ENCODE data around the gene FKBP5.

The FKBP5 gene

GRCh38 chr6:35662999-35663398 lies 25.7 kb downstream of the FKBP5 start:
- Histone ChIP-seq H3K9ac (ENCODE audit: low read length) (no peak overlapping the region), H3K4me2 (ENCODE audit: low read depth, low read length) (no peak overlapping the region)
- TF ChIP-seq EZH2phosphoT487 (IDR thresholded peaks at IDR 0.05; ENCODE audit: low read length): no peak
- TF ChIP-seq, protein P1, sequence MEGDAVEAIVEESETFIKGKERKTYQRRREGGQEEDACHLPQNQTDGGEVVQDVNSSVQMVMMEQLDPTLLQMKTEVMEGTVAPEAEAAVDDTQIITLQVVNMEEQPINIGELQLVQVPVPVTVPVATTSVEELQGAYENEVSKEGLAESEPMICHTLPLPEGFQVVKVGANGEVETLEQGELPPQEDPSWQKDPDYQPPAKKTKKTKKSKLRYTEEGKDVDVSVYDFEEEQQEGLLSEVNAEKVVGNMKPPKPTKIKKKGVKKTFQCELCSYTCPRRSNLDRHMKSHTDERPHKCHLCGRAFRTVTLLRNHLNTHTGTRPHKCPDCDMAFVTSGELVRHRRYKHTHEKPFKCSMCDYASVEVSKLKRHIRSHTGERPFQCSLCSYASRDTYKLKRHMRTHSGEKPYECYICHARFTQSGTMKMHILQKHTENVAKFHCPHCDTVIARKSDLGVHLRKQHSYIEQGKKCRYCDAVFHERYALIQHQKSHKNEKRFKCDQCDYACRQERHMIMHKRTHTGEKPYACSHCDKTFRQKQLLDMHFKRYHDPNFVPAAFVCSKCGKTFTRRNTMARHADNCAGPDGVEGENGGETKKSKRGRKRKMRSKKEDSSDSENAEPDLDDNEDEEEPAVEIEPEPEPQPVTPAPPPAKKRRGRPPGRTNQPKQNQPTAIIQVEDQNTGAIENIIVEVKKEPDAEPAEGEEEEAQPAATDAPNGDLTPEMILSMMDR (IDR thresholded peaks at IDR 0.05; ENCODE audit: low read length): no peak

GRCh38 chr6:35654883-35655282 lies 33.8 kb downstream of the FKBP5 start:
- no peak overlapping the region for H3K4me3 ChIP-seq (ENCODE audit: low read length)
- H3F3A ChIP-seq (ENCODE audit: insufficient read depth, low read length): no peaks in the 10 kb centered on the region
- no peak overlapping the region for H2AFZ ChIP-seq (ENCODE audit: low read length)
- H4K20me1 ChIP-seq (ENCODE audit: insufficient read depth, low read length): no peaks in the 10 kb centered on the region
- TF ChIP-seq EZH2phosphoT487 (IDR thresholded peaks at IDR 0.05; ENCODE audit: low read length): no peak
- no peak for TF ChIP-seq EZH2 (optimal IDR thresholded peaks at IDR 0.05; ENCODE audit: low read depth, low read length)
- TF ChIP-seq, protein P1 (IDR thresholded peaks at IDR 0.05; ENCODE audit: low read length): no peak
- H3K36me3 ChIP-seq (replicated peaks; ENCODE audit: insufficient read depth, low read length): no peaks in the 10 kb centered on the region
- H3K27ac ChIP-seq (ENCODE audit: low read length): no peak overlapping the region
- no peak for DNase-seq
- no peak overlapping the region for H3K4me2 ChIP-seq (ENCODE audit: low read depth, low read length)
- H3K9me2 ChIP-seq (replicated peaks; ENCODE audit: insufficient read depth, low read length): no peaks in the 10 kb centered on the region
- no peaks in the 10 kb centered on the region for H3K4me1 ChIP-seq (ENCODE audit: low read length)
- no peak overlapping the region for H3K9ac ChIP-seq (ENCODE audit: low read length)
- H3K79me2 ChIP-seq (ENCODE audit: low read length): peaks cover 8% of the 10 kb centered on the region; the same call in 1 of the 2 replicates
- H3K27me3 ChIP-seq (replicated peaks; ENCODE audit: insufficient read depth, low read length): no peaks in the 10 kb centered on the region
- H3K9me3 ChIP-seq (replicated peaks; ENCODE audit: insufficient read depth, low read length): no peaks in the 10 kb centered on the region

More at GRCh38 chr6:35662999-35663398, 25.7 kb downstream of the FKBP5 start:
- Histone ChIP-seq H3K27me3 (replicated peaks; ENCODE audit: insufficient read depth, low read length) (no peaks in the 10 kb centered on the region), H3K9me3 (replicated peaks; ENCODE audit: insufficient read depth, low read length) (no peaks in the 10 kb centered on the region), H3K36me3 (replicated peaks; ENCODE audit: insufficient read depth, low read length) (no peaks in the 10 kb centered on the region), H4K20me1 (ENCODE audit: insufficient read depth, low read length) (no peaks in the 10 kb centered on the region), H3K4me1 (ENCODE audit: low read length) (peaks cover 19% of the 10 kb centered on the region), H3K4me3 (ENCODE audit: low read length) (no peak overlapping the region), H3F3A (ENCODE audit: insufficient read depth, low read length) (no peaks in the 10 kb centered on the region), H2AFZ (ENCODE audit: low read length) (no peak overlapping the region), H3K27ac (ENCODE audit: low read length) (no peak overlapping the region), H3K9me2 (replicated peaks; ENCODE audit: insufficient read depth, low read length) (no peaks in the 10 kb centered on the region), H3K79me2 (ENCODE audit: low read length) (peaks cover 32% of the 10 kb centered on the region)
- no peak for DNase-seq

DNA sequence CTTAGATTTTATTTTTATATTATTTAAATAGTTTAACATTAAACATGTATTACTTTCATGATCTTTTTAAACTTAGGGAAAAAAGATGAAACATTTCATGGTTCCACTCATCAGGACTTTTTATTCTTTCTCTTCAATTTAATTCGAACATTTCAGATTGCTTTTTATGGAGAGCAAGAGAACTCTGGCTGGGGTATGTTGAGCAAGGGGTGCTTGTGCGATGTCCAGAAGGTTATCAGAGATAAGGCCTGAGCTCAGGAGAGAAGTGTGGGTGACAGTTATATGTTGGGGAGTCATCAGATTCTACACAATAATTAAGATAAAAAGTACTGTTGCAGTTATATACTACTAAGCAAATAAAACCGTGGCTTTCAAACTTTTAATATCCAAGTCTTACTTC lies 37.5 kb downstream of the FKBP5 start:
- DNase-seq: no peak
- TF ChIP-seq EZH2phosphoT487 (IDR thresholded peaks at IDR 0.05; ENCODE audit: low read length) (no peak), EZH2 (optimal IDR thresholded peaks at IDR 0.05; ENCODE audit: low read depth, low read length) (no peak)
- TF ChIP-seq, protein P1 (IDR thresholded peaks at IDR 0.05; ENCODE audit: low read length): no peak

More for the DNA sequence above, 37.5 kb downstream of the FKBP5 start:
- Histone ChIP-seq H2AFZ (ENCODE audit: low read length) (no peak overlapping the region), H3K4me3 (ENCODE audit: low read length) (no peak overlapping the region), H3K36me3 (replicated peaks; ENCODE audit: insufficient read depth, low read length) (no peaks in the 10 kb centered on the region), H3K27me3 (replicated peaks; ENCODE audit: insufficient read depth, low read length) (no peaks in the 10 kb centered on the region), H3F3A (ENCODE audit: insufficient read depth, low read length) (no peaks in the 10 kb centered on the region), H3K27ac (ENCODE audit: low read length) (no peak overlapping the region), H4K20me1 (ENCODE audit: insufficient read depth, low read length) (no peaks in the 10 kb centered on the region), H3K9ac (ENCODE audit: low read length) (no peak overlapping the region), H3K79me2 (ENCODE audit: low read length) (peaks cover 4% of the 10 kb centered on the region; the same call in 1 of the 2 replicates), H3K9me3 (replicated peaks; ENCODE audit: insufficient read depth, low read length) (no peaks in the 10 kb centered on the region), H3K4me2 (ENCODE audit: low read depth, low read length) (no peak overlapping the region), H3K9me2 (replicated peaks; ENCODE audit: insufficient read depth, low read length) (no peaks in the 10 kb centered on the region), H3K4me1 (ENCODE audit: low read length) (no peaks in the 10 kb centered on the region)

Measured in MM.1S (cell line).